ENCODE data around the gene HLA-DPA1.

- TF ChIP-seq CTCF (conservative IDR thresholded peaks at IDR 0.05 in 1 of 2, IDR thresholded peaks at IDR 0.05 in 1 of 2; ENCODE audit: low read depth in 1 of 2, low read length in 2 of 2) (no peak), EZH2 (IDR thresholded peaks at IDR 0.05; ENCODE audit: low read length, missing control alignments) (no peak)
Observed at GRCh38 chr6:33017018-33017417, 56.4 kb downstream of the HLA-DPA1 start.
